Ishikawa (cell line): ENCODE data around the gene VPS41.

Experiments used
- CEBPB ChIP-seq: IDR thresholded peaks from 2 replicates; pipeline ENCODE4 v1.6.1; 2012
- CREB1 ChIP-seq: IDR thresholded peaks from 2 replicates; pipeline ENCODE4 v1.6.1; 2012; ENCODE audit warnings: low read depth
- EGR1 ChIP-seq: IDR thresholded peaks from 2 replicates; pipeline ENCODE4 v1.6.1; 2012
- EP300 ChIP-seq: IDR thresholded peaks from 2 replicates; pipeline ENCODE4 v1.6.1; 2012; ENCODE audit warnings: borderline replicate concordance
- MAX ChIP-seq: IDR thresholded peaks from 2 replicates; pipeline ENCODE4 v1.6.1; 2012
- NFIC ChIP-seq: IDR thresholded peaks from 2 replicates; pipeline ENCODE4 v1.6.1; 2012
- TAF1 ChIP-seq: IDR thresholded peaks from 2 replicates; pipeline ENCODE4 v1.6.1; 2012; ENCODE audit warnings: low read depth, mild to moderate bottlenecking
- TCF12 ChIP-seq: IDR thresholded peaks from 2 replicates; pipeline ENCODE4 v1.6.1; 2012; ENCODE audit warnings: low read depth
- YY1 ChIP-seq: IDR thresholded peaks from 2 replicates; pipeline ENCODE4 v1.6.1; 2012; ENCODE audit warnings: low read depth
- ZBTB7A ChIP-seq: IDR thresholded peaks from 2 replicates; pipeline ENCODE4 v1.6.1; 2012; ENCODE audit warnings: low read depth
- TF ChIP-seq, protein P1 (sequence below): IDR thresholded peaks from 2 replicates; pipeline ENCODE4 v1.6.1; 2012; ENCODE audit warnings: low read depth, mild to moderate bottlenecking
- TF ChIP-seq, protein P2 (sequence below): IDR thresholded peaks from 2 replicates; pipeline ENCODE4 v1.6.1; 2012

DNA sequence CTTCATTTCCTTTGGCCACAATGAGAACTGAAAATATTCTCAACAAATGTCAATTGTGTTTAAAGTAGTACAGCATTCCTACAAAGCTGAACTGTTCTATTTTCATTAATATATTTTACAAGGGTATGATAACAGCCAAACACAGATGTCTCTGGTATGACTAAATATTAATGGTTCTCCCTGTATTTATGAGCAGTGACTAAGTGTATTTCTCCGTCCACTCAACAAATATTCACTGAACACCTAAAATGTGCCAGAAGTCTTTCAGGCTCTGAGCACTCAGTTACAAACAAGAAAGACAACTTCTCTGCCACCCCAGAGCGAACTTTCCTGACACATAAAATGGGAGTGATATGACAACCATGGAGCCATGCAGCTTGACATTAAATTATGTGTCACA, 135.6 kb downstream of the VPS41 start:
- TF ChIP-seq CEBPB (no peak), NFIC (no peak), CREB1 (no peak), EGR1 (no peak), YY1 (no peak), TAF1 (no peak), EP300 (no peak), TCF12 (no peak), MAX (no peak), ZBTB7A (no peak)
- TF ChIP-seq, protein P1, sequence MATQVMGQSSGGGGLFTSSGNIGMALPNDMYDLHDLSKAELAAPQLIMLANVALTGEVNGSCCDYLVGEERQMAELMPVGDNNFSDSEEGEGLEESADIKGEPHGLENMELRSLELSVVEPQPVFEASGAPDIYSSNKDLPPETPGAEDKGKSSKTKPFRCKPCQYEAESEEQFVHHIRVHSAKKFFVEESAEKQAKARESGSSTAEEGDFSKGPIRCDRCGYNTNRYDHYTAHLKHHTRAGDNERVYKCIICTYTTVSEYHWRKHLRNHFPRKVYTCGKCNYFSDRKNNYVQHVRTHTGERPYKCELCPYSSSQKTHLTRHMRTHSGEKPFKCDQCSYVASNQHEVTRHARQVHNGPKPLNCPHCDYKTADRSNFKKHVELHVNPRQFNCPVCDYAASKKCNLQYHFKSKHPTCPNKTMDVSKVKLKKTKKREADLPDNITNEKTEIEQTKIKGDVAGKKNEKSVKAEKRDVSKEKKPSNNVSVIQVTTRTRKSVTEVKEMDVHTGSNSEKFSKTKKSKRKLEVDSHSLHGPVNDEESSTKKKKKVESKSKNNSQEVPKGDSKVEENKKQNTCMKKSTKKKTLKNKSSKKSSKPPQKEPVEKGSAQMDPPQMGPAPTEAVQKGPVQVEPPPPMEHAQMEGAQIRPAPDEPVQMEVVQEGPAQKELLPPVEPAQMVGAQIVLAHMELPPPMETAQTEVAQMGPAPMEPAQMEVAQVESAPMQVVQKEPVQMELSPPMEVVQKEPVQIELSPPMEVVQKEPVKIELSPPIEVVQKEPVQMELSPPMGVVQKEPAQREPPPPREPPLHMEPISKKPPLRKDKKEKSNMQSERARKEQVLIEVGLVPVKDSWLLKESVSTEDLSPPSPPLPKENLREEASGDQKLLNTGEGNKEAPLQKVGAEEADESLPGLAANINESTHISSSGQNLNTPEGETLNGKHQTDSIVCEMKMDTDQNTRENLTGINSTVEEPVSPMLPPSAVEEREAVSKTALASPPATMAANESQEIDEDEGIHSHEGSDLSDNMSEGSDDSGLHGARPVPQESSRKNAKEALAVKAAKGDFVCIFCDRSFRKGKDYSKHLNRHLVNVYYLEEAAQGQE: no peak
- TF ChIP-seq, protein P2, sequence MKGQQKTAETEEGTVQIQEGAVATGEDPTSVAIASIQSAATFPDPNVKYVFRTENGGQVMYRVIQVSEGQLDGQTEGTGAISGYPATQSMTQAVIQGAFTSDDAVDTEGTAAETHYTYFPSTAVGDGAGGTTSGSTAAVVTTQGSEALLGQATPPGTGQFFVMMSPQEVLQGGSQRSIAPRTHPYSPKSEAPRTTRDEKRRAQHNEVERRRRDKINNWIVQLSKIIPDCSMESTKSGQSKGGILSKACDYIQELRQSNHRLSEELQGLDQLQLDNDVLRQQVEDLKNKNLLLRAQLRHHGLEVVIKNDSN: no peak
